Measurements from ENCODE around the gene SNED1. TPM values are rescaled to one million over a fixed set of nuclear protein-coding genes. Genes with fewer than 3 reads are reported as not detected.

Gene SNED1
- polyA plus RNA-seq, 1 donor from 2014 or later = 0.32 TPM

- Histone ChIP-seq H3K27ac (ENCODE audit: low read length) (no peak overlapping the region), H3K36me3 (ENCODE audit: insufficient read depth, low read length) (no peaks in the 10 kb centered on the region), H3K9ac (ENCODE audit: low read length) (no peak overlapping the region), H2AFZ (ENCODE audit: low read depth, low read length) (no peak overlapping the region), H3K4me2 (ENCODE audit: low read length) (no peak overlapping the region), H3F3A (ENCODE audit: insufficient read depth, low read length, poor library complexity, severe bottlenecking) (no peaks in the 10 kb centered on the region), H3K9me3 (ENCODE audit: low read length) (no peaks in the 10 kb centered on the region), H3K27me3 (ENCODE audit: insufficient read depth, low read depth, low read length) (peaks cover 36% of the 10 kb centered on the region), H3K79me2 (replicated peaks; ENCODE audit: insufficient read depth, low read length) (no peaks in the 10 kb centered on the region), H3K9me2 (ENCODE audit: insufficient read depth, low read length) (no peaks in the 10 kb centered on the region), H3K4me3 (ENCODE audit: low read length) (peak overlapping the region; percentile 46), H4K20me1 (ENCODE audit: insufficient read depth) (no peaks in the 10 kb centered on the region)
- TF ChIP-seq RAD21 (conservative IDR thresholded peaks at IDR 0.05) (no peak), EP300 (conservative IDR thresholded peaks at IDR 0.05; ENCODE audit: poor library complexity, severe bottlenecking) (no peak), MXI1 (conservative IDR thresholded peaks at IDR 0.05; ENCODE audit: poor library complexity, severe bottlenecking) (no peak), SMC3 (conservative IDR thresholded peaks at IDR 0.05; ENCODE audit: poor library complexity) (no peak), EZH2 (IDR thresholded peaks at IDR 0.05; ENCODE audit: borderline replicate concordance, insufficient read depth, low read length, poor library complexity, severe bottlenecking) (no peak), REST (IDR thresholded peaks at IDR 0.05; ENCODE audit: borderline replicate concordance) (no peak), CTCF (IDR thresholded peaks at IDR 0.05; ENCODE audit: poor library complexity, severe bottlenecking) (no peak), POLR2AphosphoS5 (IDR thresholded peaks at IDR 0.05) (no peak), TAF1 (IDR thresholded peaks at IDR 0.05; ENCODE audit: low read depth) (no peak)
Observed at GRCh38 chr2:241036397-241036963, 38.1 kb downstream of the SNED1 start.

GRCh38 chr2:241036964-241037421, 38.6 kb downstream of the SNED1 start:
- peaks cover 36% of the 10 kb centered on the region for H3K27me3 ChIP-seq (ENCODE audit: insufficient read depth, low read depth, low read length)

More at GRCh38 chr2:241036964-241037421, 38.6 kb downstream of the SNED1 start:
- Histone ChIP-seq H2AFZ (ENCODE audit: low read depth, low read length) (no peak overlapping the region), H3K36me3 (ENCODE audit: insufficient read depth, low read length) (no peaks in the 10 kb centered on the region), H3K9me2 (ENCODE audit: insufficient read depth, low read length) (no peaks in the 10 kb centered on the region), H3K4me3 (ENCODE audit: low read length) (no peak overlapping the region), H3K9ac (ENCODE audit: low read length) (no peak overlapping the region), H3K27ac (ENCODE audit: low read length) (no peak overlapping the region), H4K20me1 (ENCODE audit: insufficient read depth) (no peaks in the 10 kb centered on the region), H3K9me3 (ENCODE audit: low read length) (no peaks in the 10 kb centered on the region), H3K79me2 (replicated peaks; ENCODE audit: insufficient read depth, low read length) (no peaks in the 10 kb centered on the region), H3K4me2 (ENCODE audit: low read length) (no peak overlapping the region), H3F3A (ENCODE audit: insufficient read depth, low read length, poor library complexity, severe bottlenecking) (no peaks in the 10 kb centered on the region)
- TF ChIP-seq SMC3 (conservative IDR thresholded peaks at IDR 0.05; ENCODE audit: poor library complexity) (no peak), CTCF (IDR thresholded peaks at IDR 0.05; ENCODE audit: poor library complexity, severe bottlenecking) (no peak), RAD21 (conservative IDR thresholded peaks at IDR 0.05) (no peak), POLR2AphosphoS5 (IDR thresholded peaks at IDR 0.05) (no peak), TAF1 (IDR thresholded peaks at IDR 0.05; ENCODE audit: low read depth) (no peak), EZH2 (IDR thresholded peaks at IDR 0.05; ENCODE audit: borderline replicate concordance, insufficient read depth, low read length, poor library complexity, severe bottlenecking) (no peak), MXI1 (conservative IDR thresholded peaks at IDR 0.05; ENCODE audit: poor library complexity, severe bottlenecking) (no peak), EP300 (conservative IDR thresholded peaks at IDR 0.05; ENCODE audit: poor library complexity, severe bottlenecking) (no peak), REST (IDR thresholded peaks at IDR 0.05; ENCODE audit: borderline replicate concordance) (no peak)

Data from neural cell (in vitro differentiated cells).